MCF 10A (cell line): Measurements from ENCODE around the gene USP15. TPM values are rescaled to one million over a fixed set of nuclear protein-coding genes. Genes with fewer than 3 reads are reported as not detected.
A peak's percentile ranks its signal among the peaks of the same experiment; 100 is the strongest.

Experiments used
- BruUV-seq: library from RNA; stranded (reverse); fragments of 400-500 nt; replicated peaks from 2 replicates; lab custom pipeline; 2021; lab: Mats Ljungman, UMichigan
- CTCF ChIA-PET: fragments of 300-600 bp; sonication (Branson Sonifier 250); formaldehyde crosslinking; extraction: SDS; loops from one replicate; lab custom pipeline; 2021; ENCODE audit warnings: antibody characterized with exemption, inconsistent platforms; lab: Yijun Ruan, JAX
- POLR2A ChIA-PET: fragments of 300-600, 350-650 bp; sonication (Branson Sonifier 250); formaldehyde crosslinking; extraction: SDS; loops from one replicate; lab custom pipeline; 2020; ENCODE audit warnings: antibody characterized with exemption, inconsistent platforms; lab: Yijun Ruan, JAX
- DNase-seq: peaks from one replicate; pipeline ENCODE4 v3.0.0-alpha.2; 2018; ENCODE audit not compliant: unreplicated experiment
- H3K27ac Mint-ChIP-seq: one replicate; pipeline ENCODE4 v1.8.0; 2022; ENCODE audit warnings: mild to moderate bottlenecking, low read depth, mixed read lengths; ENCODE audit not compliant: unreplicated experiment
- H3K27me3 Mint-ChIP-seq: one replicate; pipeline ENCODE4 v1.8.0; 2022; ENCODE audit warnings: mixed read lengths; ENCODE audit not compliant: insufficient read depth, unreplicated experiment
- H3K36me3 Mint-ChIP-seq: one replicate; pipeline ENCODE4 v1.8.0; 2022; ENCODE audit warnings: mild to moderate bottlenecking, moderate library complexity, mixed read lengths; ENCODE audit not compliant: insufficient read depth, unreplicated experiment
- H3K4me1 Mint-ChIP-seq: one replicate; pipeline ENCODE4 v1.8.0; 2022; ENCODE audit warnings: mixed read lengths; ENCODE audit not compliant: insufficient read depth, unreplicated experiment
- H3K4me3 Mint-ChIP-seq: one replicate; pipeline ENCODE4 v1.8.0; 2022; ENCODE audit warnings: mild to moderate bottlenecking, moderate library complexity, mixed read lengths; ENCODE audit not compliant: unreplicated experiment
- H3K9me3 Mint-ChIP-seq: one replicate; pipeline ENCODE4 v1.8.0; 2022; ENCODE audit warnings: mixed read lengths; ENCODE audit not compliant: unreplicated experiment
- intact Hi-C: fragments of 100-400 bp; cut with micrococcal nuclease; formaldehyde crosslinking; loops from 2 replicates; pipeline ENCODE4 v1.14.1; 2022
- total RNA-seq: library from RNA; stranded (reverse); gene quantifications from 2 replicates; pipeline ENCODE4 v1.2.3, GENCODE V29; 2022
- TF ChIP-seq, protein P1 (sequence below): fragments of 200-600 bp; IDR thresholded peaks from one replicate; pipeline ENCODE4 v1.8.0; 2022; ENCODE audit warnings: antibody characterized with exemption, mild to moderate bottlenecking; ENCODE audit not compliant: unreplicated experiment

USP15 gene
- total RNA-seq, 1 experiment from 2014 or later = 71.0 TPM

DNA sequence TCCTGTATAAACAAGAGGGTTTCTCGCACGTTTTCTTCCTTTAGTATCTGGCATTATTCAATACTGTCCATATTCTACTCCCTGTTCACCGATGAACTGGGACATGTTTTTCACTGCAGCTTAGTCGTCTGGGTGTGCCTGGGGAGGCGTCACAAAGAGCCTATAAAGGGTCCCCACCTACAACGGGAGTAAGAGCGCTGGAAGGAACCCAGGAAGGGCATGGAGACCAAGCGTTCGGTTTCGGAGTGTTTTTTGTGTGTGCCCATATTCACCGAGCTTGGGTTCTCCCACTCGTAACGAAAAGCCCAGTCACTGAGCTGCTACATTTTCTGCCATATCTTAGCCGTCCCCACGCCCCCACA lies 592 bp upstream of the USP15 start:
- no peaks in the 10 kb centered on the region for H3K27me3 Mint-ChIP-seq
- peaks cover 6% of the 10 kb centered on the region for H3K36me3 Mint-ChIP-seq
- BruUV-seq = no TSS peak
- H3K9me3 Mint-ChIP-seq = no peaks in the 10 kb centered on the region
- TF ChIP-seq, protein P1, sequence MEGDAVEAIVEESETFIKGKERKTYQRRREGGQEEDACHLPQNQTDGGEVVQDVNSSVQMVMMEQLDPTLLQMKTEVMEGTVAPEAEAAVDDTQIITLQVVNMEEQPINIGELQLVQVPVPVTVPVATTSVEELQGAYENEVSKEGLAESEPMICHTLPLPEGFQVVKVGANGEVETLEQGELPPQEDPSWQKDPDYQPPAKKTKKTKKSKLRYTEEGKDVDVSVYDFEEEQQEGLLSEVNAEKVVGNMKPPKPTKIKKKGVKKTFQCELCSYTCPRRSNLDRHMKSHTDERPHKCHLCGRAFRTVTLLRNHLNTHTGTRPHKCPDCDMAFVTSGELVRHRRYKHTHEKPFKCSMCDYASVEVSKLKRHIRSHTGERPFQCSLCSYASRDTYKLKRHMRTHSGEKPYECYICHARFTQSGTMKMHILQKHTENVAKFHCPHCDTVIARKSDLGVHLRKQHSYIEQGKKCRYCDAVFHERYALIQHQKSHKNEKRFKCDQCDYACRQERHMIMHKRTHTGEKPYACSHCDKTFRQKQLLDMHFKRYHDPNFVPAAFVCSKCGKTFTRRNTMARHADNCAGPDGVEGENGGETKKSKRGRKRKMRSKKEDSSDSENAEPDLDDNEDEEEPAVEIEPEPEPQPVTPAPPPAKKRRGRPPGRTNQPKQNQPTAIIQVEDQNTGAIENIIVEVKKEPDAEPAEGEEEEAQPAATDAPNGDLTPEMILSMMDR = no peak
- H3K27ac Mint-ChIP-seq = peak overlapping the region; percentile 97
- peaks cover 34% of the 10 kb centered on the region for H3K4me1 Mint-ChIP-seq
- ChIA-PET CTCF (interaction anchor here (0.6 to 2.0 kb wide), 6 partner anchors 8 to 93 kb away, joined by 3 to 7 read pairs (median 4); no protein-coding TSS in a partner anchor), POLR2A (interaction anchor here (0.5 to 5.5 kb wide), 21 partner anchors 8 to 605 kb away, joined by 3 to 34 read pairs (median 5); partner anchors contain the start of gene MON2)
- H3K4me3 Mint-ChIP-seq = peak overlapping the region; percentile 78
- intact Hi-C loops = no loop called here
- no peak for DNase-seq

DNA sequence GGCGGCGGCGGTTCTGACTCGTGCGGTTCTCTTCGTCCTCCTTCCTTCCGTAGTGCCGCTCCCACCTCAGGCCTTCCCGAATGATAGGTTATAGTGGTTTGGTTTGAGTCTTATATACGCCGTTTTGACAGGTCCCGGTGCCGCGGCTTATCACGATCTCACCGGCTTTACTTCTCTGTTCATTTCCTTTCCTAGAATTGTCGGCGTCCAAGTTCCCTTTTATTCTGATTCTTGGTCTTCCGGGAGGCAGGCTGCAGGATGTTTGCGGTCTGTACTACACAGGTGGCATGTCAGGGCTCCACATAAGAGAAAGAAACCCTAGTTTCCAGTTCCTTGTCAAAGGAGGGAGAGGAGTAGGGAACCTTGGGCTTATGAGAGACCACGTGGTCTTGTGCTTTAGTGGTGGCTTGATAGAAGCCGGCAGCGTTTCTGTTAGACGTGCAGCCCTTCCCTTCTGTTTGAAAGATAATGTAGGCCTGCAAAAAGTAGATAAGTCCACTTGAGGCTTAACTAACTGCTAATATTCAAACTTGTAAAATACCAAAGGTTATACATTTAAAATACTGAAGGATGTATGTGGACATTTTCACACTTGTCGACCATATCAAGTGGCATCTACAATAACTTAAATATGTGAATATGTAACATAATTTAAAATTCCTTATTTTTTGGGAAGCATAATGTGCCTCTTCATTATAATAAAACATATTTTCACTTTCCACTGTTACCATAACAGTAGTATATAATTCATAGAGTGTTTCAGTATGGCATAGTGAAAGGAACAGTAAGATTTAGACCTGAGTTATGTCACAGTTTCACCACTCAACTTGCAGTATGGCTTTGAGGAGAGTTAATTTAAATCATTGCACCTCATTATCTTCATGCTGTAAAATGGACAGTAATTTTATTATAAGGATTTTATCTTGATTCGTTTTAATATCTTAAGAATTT lies 804 bp downstream of the USP15 start:
- Mint-ChIP-seq H3K36me3 (peaks cover 6% of the 10 kb centered on the region), H3K4me3 (peak overlapping the region; percentile 78), H3K27me3 (no peaks in the 10 kb centered on the region), H3K27ac (peak overlapping the region; percentile 97), H3K4me1 (peaks cover 34% of the 10 kb centered on the region), H3K9me3 (no peaks in the 10 kb centered on the region)
- TF ChIP-seq, protein P1 = no peak
- intact Hi-C loops = loop anchor here (10.0 kb wide), 2 partner anchors 134 to 344 kb away; no protein-coding TSS in a partner anchor
- CTCF ChIA-PET = interaction anchor here (0.7 to 2.0 kb wide), 3 partner anchors 17 to 216 kb away, joined by 3 to 7 read pairs (median 4); no protein-coding TSS in a partner anchor
- DNase-seq = peak; percentile 47
- TSS peak; percentile 47 for BruUV-seq
- POLR2A ChIA-PET = interaction anchor here (0.9 to 5.5 kb wide), 8 partner anchors 10 to 206 kb away, joined by 3 to 34 read pairs (median 8); partner anchors contain the start of gene MON2

DNA sequence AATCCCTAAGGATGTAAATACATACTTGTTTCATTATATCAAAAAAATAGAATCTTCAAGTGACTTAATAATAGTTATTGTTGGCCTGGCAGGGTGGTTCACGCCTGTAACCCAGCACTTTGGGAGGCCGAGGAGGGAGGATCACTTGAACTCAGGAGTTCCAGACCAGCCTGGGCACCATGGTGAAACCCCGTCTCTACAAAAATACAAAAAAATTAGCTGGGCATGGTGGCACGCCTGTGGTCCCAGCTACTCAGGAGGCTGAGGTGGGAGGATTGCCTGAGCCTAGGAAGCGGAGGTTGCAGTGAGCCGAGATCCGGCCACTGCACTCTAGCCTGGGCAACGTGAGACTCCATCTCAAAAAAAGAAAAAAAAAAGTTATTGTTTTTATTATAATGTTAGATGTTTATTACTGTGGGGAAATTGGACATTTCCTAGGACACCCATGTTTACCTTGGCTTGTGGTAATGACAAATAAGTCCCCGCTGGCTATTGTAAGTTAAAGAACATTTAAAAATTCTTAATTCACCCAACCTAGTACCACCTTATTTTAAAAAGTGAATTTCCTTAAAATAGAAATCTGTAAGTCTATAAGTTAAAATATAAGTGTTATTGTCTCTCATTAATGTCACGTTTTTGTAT lies 1.8 kb downstream of the USP15 start:
- Mint-ChIP-seq H3K9me3 (no peaks in the 10 kb centered on the region), H3K27ac (no peak overlapping the region), H3K36me3 (peaks cover 6% of the 10 kb centered on the region), H3K4me3 (peak overlapping the region; percentile 78), H3K27me3 (no peaks in the 10 kb centered on the region), H3K4me1 (peaks cover 35% of the 10 kb centered on the region)
- POLR2A ChIA-PET = no interaction called here
- CTCF ChIA-PET = no interaction called here
- TF ChIP-seq, protein P1 = no peak
- intact Hi-C loops = loop anchor here (10.0 kb wide), 2 partner anchors 133 to 343 kb away; no protein-coding TSS in a partner anchor
- BruUV-seq = no TSS peak
- no peak for DNase-seq

DNA sequence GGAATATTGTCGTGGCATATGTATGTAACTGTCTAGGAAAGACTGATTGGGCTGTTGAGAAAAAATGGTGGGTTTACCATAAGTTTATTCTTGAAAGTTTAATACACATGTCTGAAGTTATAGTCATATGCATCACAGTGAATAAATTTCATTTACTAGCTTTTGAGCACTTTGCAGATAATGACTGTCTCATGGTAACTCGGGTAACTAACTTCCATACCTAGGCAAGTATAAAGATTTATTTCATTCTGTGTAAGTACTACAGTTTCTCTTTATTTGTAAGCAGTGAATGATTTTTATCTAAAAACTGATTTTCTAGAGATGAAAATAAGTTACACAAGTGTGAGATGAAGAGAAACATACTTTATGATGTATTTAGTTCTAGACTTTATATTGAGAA lies 3.0 kb downstream of the USP15 start:
- DNase-seq = no peak
- POLR2A ChIA-PET = no interaction called here
- Mint-ChIP-seq H3K4me1 (peaks cover 40% of the 10 kb centered on the region), H3K27ac (no peak overlapping the region), H3K4me3 (peak overlapping the region; percentile 38), H3K27me3 (no peaks in the 10 kb centered on the region), H3K9me3 (no peaks in the 10 kb centered on the region), H3K36me3 (peaks cover 6% of the 10 kb centered on the region)
- TF ChIP-seq, protein P1 = no peak
- CTCF ChIA-PET = interaction anchor here (0.7 kb wide), 1 partner anchor 48 kb away, joined by 3 read pairs; no protein-coding TSS in a partner anchor
- intact Hi-C loops = loop anchor here (10.0 kb wide), 2 partner anchors 132 to 342 kb away; no protein-coding TSS in a partner anchor
- BruUV-seq = no TSS peak
